Tibial artery (tissue), 4 donors: ENCODE data around the gene MAP3K7CL.
"Not testable (repeated sequence)": the region's sequence is repeated elsewhere in the genome, so short reads cannot be mapped to it uniquely, and the experiment has no call there.

ENCODE experiments used
- DNase-seq, 2 donors: peaks; one replicate each; pipeline ENCODE4 v3.0.0-alpha.2; 2019
- H3K27ac ChIP-seq, 2 donors: fragments of 200-600 bp; sonication (generic) in 1 of 2; 1 replicate in 1 of 2; 2 replicates in 1 of 2; pipeline ENCODE4 v1.5.1; 2018 to 2019; ENCODE audit warnings: mild to moderate bottlenecking in 1 of 2
- H3K27me3 ChIP-seq, 2 donors: fragments of 200-600 bp; sonication (generic) in 1 of 2; one replicate each; pipeline versions ENCODE4 v1.5.1 to v1.6.0; 2016 to 2019
- H3K36me3 ChIP-seq, 3 donors: fragments of 200-600 bp; sonication (generic) in 2 of 3; one replicate each; pipeline ENCODE4 v1.5.1; 2016 to 2019; ENCODE audit warnings: mild to moderate bottlenecking in 2 of 3
- H3K4me1 ChIP-seq, 4 donors: fragments of 200-600 bp; sonication (generic) in 2 of 4; 1 replicate in 3 of 4; 2 replicates in 1 of 4; pipeline ENCODE4 v1.5.1; 2016 to 2019
- H3K4me3 ChIP-seq, 2 donors: fragments of 200-600 bp; sonication (generic) in 1 of 2; 1 replicate in 1 of 2; 2 replicates in 1 of 2; pipeline ENCODE4 v1.5.1; 2018 to 2019; ENCODE audit warnings: mild to moderate bottlenecking in 2 of 2
- H3K9me3 ChIP-seq, 3 donors: fragments of 200-600 bp; sonication (generic) in 1 of 3; one replicate each; pipeline ENCODE4 v1.5.1; 2016 to 2019
- intact Hi-C: fragments of 100-400 bp; cut with DNase I; formaldehyde crosslinking; loops from one replicate; pipeline ENCODE4 v1.15.0; 2023; ENCODE audit warnings: low total_unique reads
- TF ChIP-seq, protein P1 (sequence below), 2 experiments: fragments of 200-600 bp in 1 of 2; fragments of 450-650 bp in 1 of 2; IDR thresholded peaks; one replicate each; pipeline ENCODE4 v1.5.1; 2017 to 2019; ENCODE audit warnings: antibody characterized with exemption in 2 of 2, mild to moderate bottlenecking in 1 of 2, moderate library complexity in 1 of 2

Gene MAP3K7CL

DNA sequence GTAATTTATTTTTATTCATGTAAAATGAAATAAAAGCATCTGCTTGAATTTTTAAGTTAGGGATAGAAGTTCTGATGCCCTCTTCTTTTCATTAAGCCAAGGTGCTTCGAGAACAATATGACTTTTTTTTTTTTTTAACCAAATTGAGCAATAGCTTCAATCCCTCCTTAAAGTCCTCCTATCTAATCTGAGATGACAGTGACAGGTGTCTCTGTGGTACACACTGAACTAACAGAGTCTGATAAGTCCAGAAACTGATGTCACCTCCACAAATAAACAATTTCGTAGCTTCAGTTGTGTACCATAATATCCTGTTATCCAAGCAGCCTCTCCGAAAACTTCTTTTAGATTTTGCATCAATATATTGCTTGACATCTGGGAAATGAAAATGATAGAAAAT is 23.8 kb downstream of the MAP3K7CL start:
- H3K27ac ChIP-seq: peak overlapping the region; percentile 79 to 89
- no peaks in the 10 kb centered on the region for H3K9me3 ChIP-seq
- H3K36me3 ChIP-seq: no peaks in the 10 kb centered on the region
- intact Hi-C loops: no loop called here
- H3K27me3 ChIP-seq: no peaks in the 10 kb centered on the region
- peaks cover 0 to 70% (median 15%) of the 10 kb centered on the region in 4 donors for H3K4me1 ChIP-seq
- H3K4me3 ChIP-seq: no peak overlapping the region
- no peak for DNase-seq
- TF ChIP-seq, protein P1, sequence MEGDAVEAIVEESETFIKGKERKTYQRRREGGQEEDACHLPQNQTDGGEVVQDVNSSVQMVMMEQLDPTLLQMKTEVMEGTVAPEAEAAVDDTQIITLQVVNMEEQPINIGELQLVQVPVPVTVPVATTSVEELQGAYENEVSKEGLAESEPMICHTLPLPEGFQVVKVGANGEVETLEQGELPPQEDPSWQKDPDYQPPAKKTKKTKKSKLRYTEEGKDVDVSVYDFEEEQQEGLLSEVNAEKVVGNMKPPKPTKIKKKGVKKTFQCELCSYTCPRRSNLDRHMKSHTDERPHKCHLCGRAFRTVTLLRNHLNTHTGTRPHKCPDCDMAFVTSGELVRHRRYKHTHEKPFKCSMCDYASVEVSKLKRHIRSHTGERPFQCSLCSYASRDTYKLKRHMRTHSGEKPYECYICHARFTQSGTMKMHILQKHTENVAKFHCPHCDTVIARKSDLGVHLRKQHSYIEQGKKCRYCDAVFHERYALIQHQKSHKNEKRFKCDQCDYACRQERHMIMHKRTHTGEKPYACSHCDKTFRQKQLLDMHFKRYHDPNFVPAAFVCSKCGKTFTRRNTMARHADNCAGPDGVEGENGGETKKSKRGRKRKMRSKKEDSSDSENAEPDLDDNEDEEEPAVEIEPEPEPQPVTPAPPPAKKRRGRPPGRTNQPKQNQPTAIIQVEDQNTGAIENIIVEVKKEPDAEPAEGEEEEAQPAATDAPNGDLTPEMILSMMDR (IDR thresholded peaks at IDR 0.05): no peak

- no peaks in the 10 kb centered on the region for H3K36me3 ChIP-seq
- H3K4me3 ChIP-seq: peak overlapping the region; percentile 55
- intact Hi-C loops: no loop called here
- DNase-seq: peak; percentile 56 to 82
- H3K27me3 ChIP-seq: no peaks in the 10 kb centered on the region
- peaks cover 0 to 59% (median 7%) of the 10 kb centered on the region in 4 donors for H3K4me1 ChIP-seq
- TF ChIP-seq, protein P1 (IDR thresholded peaks at IDR 0.05): peak; percentile 4 to 25
- H3K9me3 ChIP-seq: no peaks in the 10 kb centered on the region
- peak overlapping the region; percentile 79 to 89 for H3K27ac ChIP-seq
Measured at GRCh38 chr21:29155118-29155932, 24.9 kb downstream of the MAP3K7CL start.

- Histone ChIP-seq H3K36me3 (no peaks in the 10 kb centered on the region), H3K27ac (peak overlapping the region; percentile 79 to 89), H3K9me3 (no peaks in the 10 kb centered on the region), H3K4me1 (peaks cover 0 to 54% (median 7%) of the 10 kb centered on the region in 4 donors), H3K27me3 (no peaks in the 10 kb centered on the region), H3K4me3 (peak overlapping the region; percentile 55)
- TF ChIP-seq, protein P1 (IDR thresholded peaks at IDR 0.05): no peak
- intact Hi-C loops: no loop called here
- no peak for DNase-seq
Measured at GRCh38 chr21:29155933-29156260, 25.5 kb downstream of the MAP3K7CL start.

DNA sequence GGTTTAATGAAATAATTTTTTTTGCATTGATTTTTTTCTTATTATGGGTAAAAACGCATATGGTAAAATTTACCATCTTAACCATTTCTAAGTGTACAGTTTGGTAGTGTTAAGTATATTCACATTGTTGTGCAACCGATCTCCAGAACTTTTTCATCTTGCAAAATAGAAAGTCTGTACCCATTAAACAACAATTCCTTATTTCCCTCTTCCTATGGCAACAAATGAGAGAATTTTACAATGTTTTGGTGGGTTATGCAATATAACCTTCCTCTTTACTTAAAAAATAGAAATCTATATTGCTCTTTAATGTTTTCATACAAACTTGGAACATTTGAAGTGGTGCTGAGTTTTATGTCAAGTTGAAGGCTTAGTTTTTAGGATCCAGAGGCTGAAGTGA is 26.6 kb downstream of the MAP3K7CL start:
- Histone ChIP-seq H3K27ac (peak overlapping the region in 1 of 2 donors; percentile 89), H3K4me1 (peaks cover 0 to 44% (median 7%) of the 10 kb centered on the region in 4 donors), H3K9me3 (no peaks in the 10 kb centered on the region), H3K27me3 (no peaks in the 10 kb centered on the region), H3K4me3 (no peak overlapping the region), H3K36me3 (no peaks in the 10 kb centered on the region)
- no peak for DNase-seq
- TF ChIP-seq, protein P1 (IDR thresholded peaks at IDR 0.05): no peak
- intact Hi-C loops: no loop called here

- Histone ChIP-seq H3K36me3 (no peaks in the 10 kb centered on the region), H3K27me3 (no peaks in the 10 kb centered on the region), H3K27ac (no peak overlapping the region), H3K4me1 (peaks cover 0 to 48% (median 12%) of the 10 kb centered on the region in 4 donors), H3K9me3 (no peaks in the 10 kb centered on the region), H3K4me3 (no peak overlapping the region)
- intact Hi-C loops: loop anchor here (5.0 to 10.0 kb wide), 2 partner anchors 135 to 212 kb away; partner anchors contain the start of gene BACH1
- TF ChIP-seq, protein P1 (IDR thresholded peaks at IDR 0.05): no peak
- no peak for DNase-seq
Measured at GRCh38 chr21:29159842-29160241, 29.4 kb downstream of the MAP3K7CL start.

GRCh38 chr21:29162825-29163224 is 32.4 kb downstream of the MAP3K7CL start:
- DNase-seq: peak; percentile 73 to 87
- intact Hi-C loops: loop anchor here (5.0 to 10.0 kb wide), 2 partner anchors 132 to 209 kb away; partner anchors contain the start of gene BACH1
- not testable (repeated sequence) for H3K27me3 ChIP-seq, H3K9me3 ChIP-seq, H3K36me3 ChIP-seq
- peak overlapping the region; percentile 16 to 21 for H3K4me3 ChIP-seq
- peaks cover 0 to 34% (median 10%) of the 10 kb centered on the region in 4 donors for H3K4me1 ChIP-seq
- peak overlapping the region; percentile 71 to 84 for H3K27ac ChIP-seq
